Ovary (tissue), 9 donors: ENCODE data around the gene LRRC32. TPM values are rescaled to one million over a fixed set of nuclear protein-coding genes. Genes with fewer than 3 reads are reported as not detected.

Experiments
- DNase-seq, 5 donors: peaks; one replicate each; pipeline ENCODE4 v3.0.0-alpha.2; 2019 to 2020
- H3K27ac ChIP-seq, 2 donors: fragments of 200-600 bp; one replicate each; pipeline versions ENCODE4 v1.5.1 to v1.8.0; 2019 to 2022
- H3K27me3 ChIP-seq: fragments of 200-600 bp; one replicate; pipeline ENCODE4 v1.8.0; 2022
- H3K36me3 ChIP-seq: fragments of 200-600 bp; sonication (generic); one replicate; pipeline ENCODE4 v1.5.1; 2019
- H3K4me1 ChIP-seq: one replicate; pipeline ENCODE4 v1.8.1; 2013; ENCODE audit warnings: mild to moderate bottlenecking, moderate library complexity; ENCODE audit not compliant: insufficient read depth
- H3K4me3 ChIP-seq: fragments of 200-600 bp; sonication (generic); one replicate; pipeline ENCODE4 v1.5.1; 2017
- H3K9me3 ChIP-seq, 2 donors: fragments of 200-600 bp in 1 of 2; sonication (generic) in 1 of 2; one replicate each; pipeline versions ENCODE4 v1.5.1 to v1.8.1; 2013 to 2019; ENCODE audit warnings: mild to moderate bottlenecking in 1 of 2, moderate library complexity in 1 of 2
- EP300 ChIP-seq: sonication (generic); formaldehyde crosslinking; IDR thresholded peaks from one replicate; pipeline ENCODE4 v1.6.1; 2017; ENCODE audit warnings: antibody characterized with exemption
- POLR2A ChIP-seq: fragments of 450-650 bp; IDR thresholded peaks from one replicate; pipeline ENCODE4 v1.6.1; 2017; ENCODE audit warnings: antibody characterized with exemption, mild to moderate bottlenecking, moderate library complexity
- WGBS, 3 donors: extraction: QIAGEN DNeasy Blood & Tissue Kit in 1 of 3; methylation state at CpG; one replicate each; pipeline versions ENCODE4 v1.1.5 to v1.1.7; 2013 to 2017; 5-methylcytosine and 5-hydroxymethylcytosine counted together
- intact Hi-C, 4 donors: fragments of 100-400 bp; cut with DNase I; formaldehyde crosslinking; loops; one replicate each; pipeline versions ENCODE4 v1.11.0 to v1.15.1; 2022 to 2023
- polyA plus RNA-seq, 2 donors: library from polyadenylated mRNA; stranded (reverse); fragments of 200-250 nt in 1 of 2; fragments of 350-450 nt in 1 of 2; fragmentation: Illumina TruSeq in 1 of 2; extraction: RNeasy Lipid Tissue Mini Kit (QIAGEN cat#74804) in 1 of 2; gene quantifications; one replicate each; pipeline ENCODE4 v1.2.3, GENCODE V29; 2013 to 2014
- total RNA-seq, 7 donors: library from RNA; depleted of rRNA in 2 of 7; stranded (reverse); fragments of >200 nt in 2 of 7; fragmentation: NEBNext Ultra II Directional in 3 of 7; extraction: Animal tissue kit (Norgen Biotek cat#: 25700) in 3 of 7; gene quantifications; one replicate each; pipeline versions ENCODE4 v1.1.0 to v1.2.4, GENCODE V29; 2016 to 2023
- TF ChIP-seq, protein P1 (sequence below), 3 donors: fragments of 450-650 bp in 2 of 3; fragments of 200-600 bp in 1 of 3; IDR thresholded peaks; one replicate each; pipeline versions ENCODE4 v1.5.1 to v1.8.0; 2016 to 2022; ENCODE audit warnings: antibody characterized with exemption in 3 of 3, mild to moderate bottlenecking in 1 of 3
- donor health status: DM: no; HTN: no; CAD: no; lungs with moderate emphysema.
- donor health status: DM: no; HTN: no; CAD: no.
- donor health status: Bipolar disorder and iron deficiency.
- donor health status: DM: yes; HTN: yes; CAD: no.
- donor health status: DM: no; HTN: no; CAD: no.
- donor health status: DM: yes; HTN: yes; CAD: no.

The LRRC32 gene
- total and polyA plus RNA-seq, 9 donors = 3.2 to 47.1 (median 29.5) TPM

DNA sequence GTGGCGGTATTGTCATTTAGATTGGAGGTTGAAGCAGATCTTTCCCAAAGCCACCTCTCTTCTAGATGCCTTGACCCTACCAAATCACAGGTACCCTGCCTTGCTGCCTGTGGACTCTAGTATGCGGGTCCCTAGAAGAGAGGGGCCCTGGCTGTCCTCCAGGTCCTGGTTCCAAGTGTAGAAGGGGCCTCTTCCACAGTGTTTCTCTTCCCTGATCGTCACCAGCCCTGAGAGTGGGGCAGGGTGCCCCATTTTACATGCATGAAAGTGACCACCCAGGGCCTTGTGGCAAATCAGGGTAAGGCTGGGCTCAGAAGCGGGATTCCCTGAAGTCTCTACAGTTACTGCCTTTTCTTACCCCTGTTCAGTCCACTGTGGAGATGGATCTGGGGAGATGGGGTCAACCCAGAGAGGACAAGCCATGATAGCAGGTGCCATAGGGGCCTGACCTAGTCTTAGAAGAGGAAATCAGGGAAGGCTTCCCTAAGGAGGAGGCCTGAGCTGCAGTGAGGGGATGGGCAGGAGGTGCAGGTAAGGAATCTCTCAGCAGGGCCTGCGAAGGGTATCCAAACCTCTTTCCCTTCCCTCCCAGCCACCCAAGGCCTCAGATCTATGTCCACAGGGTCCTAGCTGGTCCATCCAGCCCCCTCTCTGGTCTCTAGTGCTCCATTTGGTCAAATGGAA lies 1.2 kb upstream of the LRRC32 start:
- DNase-seq = peak in 1 of 5 donors; percentile 44
- no peaks in the 10 kb centered on the region for H3K36me3 ChIP-seq
- H3K27ac ChIP-seq = peak overlapping the region in 1 of 2 donors; percentile 54
- H3K4me1 ChIP-seq = peaks cover 11% of the 10 kb centered on the region
- H3K4me3 ChIP-seq = no peak overlapping the region
- TF ChIP-seq POLR2A = no peak
- TF ChIP-seq, protein P1, sequence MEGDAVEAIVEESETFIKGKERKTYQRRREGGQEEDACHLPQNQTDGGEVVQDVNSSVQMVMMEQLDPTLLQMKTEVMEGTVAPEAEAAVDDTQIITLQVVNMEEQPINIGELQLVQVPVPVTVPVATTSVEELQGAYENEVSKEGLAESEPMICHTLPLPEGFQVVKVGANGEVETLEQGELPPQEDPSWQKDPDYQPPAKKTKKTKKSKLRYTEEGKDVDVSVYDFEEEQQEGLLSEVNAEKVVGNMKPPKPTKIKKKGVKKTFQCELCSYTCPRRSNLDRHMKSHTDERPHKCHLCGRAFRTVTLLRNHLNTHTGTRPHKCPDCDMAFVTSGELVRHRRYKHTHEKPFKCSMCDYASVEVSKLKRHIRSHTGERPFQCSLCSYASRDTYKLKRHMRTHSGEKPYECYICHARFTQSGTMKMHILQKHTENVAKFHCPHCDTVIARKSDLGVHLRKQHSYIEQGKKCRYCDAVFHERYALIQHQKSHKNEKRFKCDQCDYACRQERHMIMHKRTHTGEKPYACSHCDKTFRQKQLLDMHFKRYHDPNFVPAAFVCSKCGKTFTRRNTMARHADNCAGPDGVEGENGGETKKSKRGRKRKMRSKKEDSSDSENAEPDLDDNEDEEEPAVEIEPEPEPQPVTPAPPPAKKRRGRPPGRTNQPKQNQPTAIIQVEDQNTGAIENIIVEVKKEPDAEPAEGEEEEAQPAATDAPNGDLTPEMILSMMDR (IDR thresholded peaks at IDR 0.05) = no peak
- no peak for TF ChIP-seq EP300
- no peaks in the 10 kb centered on the region for H3K9me3 ChIP-seq
- H3K27me3 ChIP-seq = no peaks in the 10 kb centered on the region
- 96 to 99% (median 96%) methylated on average over 5 of the region's 5 CpGs for WGBS, 3 donors
- intact Hi-C loops = loop anchor here in 3 of 4 donors (5.0 to 10.0 kb wide), 3 partner anchors 74 to 114 kb away; no protein-coding TSS in a partner anchor

DNA sequence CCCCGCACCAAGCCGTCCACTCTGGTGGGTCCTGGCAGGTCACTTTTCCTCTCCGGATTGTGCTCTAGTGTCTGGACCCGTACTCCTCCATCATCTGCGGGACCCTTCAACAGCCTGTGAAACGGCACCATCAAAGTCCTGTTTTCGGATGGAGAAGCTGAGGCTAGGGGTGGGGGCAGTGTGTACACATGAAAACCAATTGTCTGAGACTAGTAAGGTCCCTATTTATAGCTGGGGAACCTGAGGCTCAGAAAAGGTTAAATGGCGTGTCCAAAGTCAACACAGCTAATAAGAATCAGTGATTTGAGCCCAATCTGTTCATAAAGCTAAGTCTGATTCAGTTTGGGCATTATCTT lies 668 bp upstream of the LRRC32 start:
- no peak for DNase-seq
- Histone ChIP-seq H3K9me3 (no peaks in the 10 kb centered on the region), H3K36me3 (no peaks in the 10 kb centered on the region), H3K4me1 (peaks cover 13% of the 10 kb centered on the region), H3K4me3 (peak overlapping the region; percentile 65), H3K27ac (peak overlapping the region in 1 of 2 donors; percentile 54), H3K27me3 (no peaks in the 10 kb centered on the region)
- no peak for TF ChIP-seq POLR2A
- TF ChIP-seq, protein P1 (IDR thresholded peaks at IDR 0.05) = no peak
- TF ChIP-seq EP300 = no peak
- intact Hi-C loops = loop anchor here in 3 of 4 donors (5.0 to 10.0 kb wide), 3 partner anchors 74 to 114 kb away; no protein-coding TSS in a partner anchor
- WGBS, 3 donors = 27 to 33% (median 31%) methylated on average over 8 of the region's 8 CpGs

DNA sequence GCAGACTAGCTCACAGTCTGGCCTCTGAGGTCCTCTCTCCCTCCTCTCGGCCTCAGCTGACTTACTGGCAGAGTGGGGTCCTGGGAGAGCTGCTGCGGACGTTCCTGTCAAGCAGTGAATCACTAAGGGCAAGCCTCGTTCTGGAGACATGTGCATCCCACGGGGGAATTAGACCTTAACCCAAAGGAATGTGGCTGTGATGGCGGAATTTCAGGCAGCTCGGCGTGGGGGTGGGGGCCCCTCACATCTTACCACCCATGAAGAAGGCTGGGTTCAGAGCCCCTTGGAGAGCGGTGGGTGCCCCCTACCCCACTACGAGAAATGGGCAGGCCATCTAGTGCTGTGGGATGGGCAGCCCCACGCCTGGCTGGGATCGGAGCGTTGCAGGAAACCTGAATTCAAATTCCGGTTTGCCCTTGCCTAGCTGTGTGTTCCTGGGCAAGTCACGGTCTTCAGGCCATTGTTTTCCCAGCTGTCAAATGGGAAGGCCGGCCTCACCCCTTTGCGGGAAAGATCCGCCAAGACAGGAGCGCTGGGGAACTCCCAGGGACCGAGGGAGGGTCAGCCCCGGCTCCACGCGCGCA lies 554 bp downstream of the LRRC32 start:
- peak overlapping the region in 1 of 2 donors; percentile 54 for H3K27ac ChIP-seq
- no peaks in the 10 kb centered on the region for H3K36me3 ChIP-seq
- H3K27me3 ChIP-seq = no peaks in the 10 kb centered on the region
- H3K9me3 ChIP-seq = no peaks in the 10 kb centered on the region
- DNase-seq = peak in 4 of 5 donors; percentile 39 to 60 (median 52)
- intact Hi-C loops = loop anchor here in 3 of 4 donors (5.0 to 10.0 kb wide), 3 partner anchors 73 to 113 kb away; no protein-coding TSS in a partner anchor
- H3K4me1 ChIP-seq = peaks cover 16% of the 10 kb centered on the region
- TF ChIP-seq, protein P1 (IDR thresholded peaks at IDR 0.05) = no peak
- TF ChIP-seq POLR2A (no peak), EP300 (no peak)
- H3K4me3 ChIP-seq = peak overlapping the region; percentile 65
- WGBS, 3 donors = 3 to 8% (median 4%) methylated on average over 24 of the region's 24 CpGs

DNA sequence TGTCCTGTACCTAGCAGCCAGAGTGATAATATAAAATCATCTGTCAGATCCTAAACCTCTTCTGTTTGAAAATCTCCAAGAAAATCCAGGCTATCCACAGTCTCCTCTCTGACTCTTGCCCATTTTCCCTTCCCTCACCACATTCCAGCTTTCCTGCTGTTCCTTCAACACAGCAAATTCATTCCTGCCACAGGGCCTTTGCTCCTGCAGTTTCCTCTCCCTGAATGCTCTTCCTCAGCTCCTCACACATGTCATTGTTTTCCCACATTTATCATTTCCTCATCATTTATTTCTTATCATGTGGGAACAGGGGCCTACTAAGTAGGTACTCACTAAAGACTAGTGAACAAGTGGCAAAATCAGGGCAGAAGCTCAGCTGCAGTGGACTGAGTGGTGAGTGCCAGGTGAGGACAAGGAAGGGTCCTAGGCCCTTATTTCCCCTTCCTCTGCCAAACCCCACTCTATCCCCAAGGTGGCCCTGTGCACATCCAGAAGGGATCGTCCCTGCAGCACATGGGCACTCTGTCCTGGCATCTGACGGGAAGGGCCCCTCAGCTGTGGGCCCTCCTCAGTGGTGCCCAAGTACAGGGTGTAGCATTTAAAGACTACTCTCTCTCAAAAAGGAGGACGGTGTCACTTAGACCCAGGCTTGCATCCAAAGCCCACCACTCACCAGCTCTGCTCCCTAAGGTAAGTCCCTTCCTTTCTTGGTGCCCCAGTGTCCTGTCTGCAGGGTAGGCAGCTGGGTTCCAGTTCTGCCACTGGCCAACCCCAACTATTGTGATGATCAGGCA lies 2.0 kb downstream of the LRRC32 start:
- H3K4me3 ChIP-seq = no peak overlapping the region
- TF ChIP-seq POLR2A (no peak), EP300 (no peak)
- TF ChIP-seq, protein P1 (IDR thresholded peaks at IDR 0.05) = no peak
- H3K27ac ChIP-seq = peak overlapping the region in 1 of 2 donors; percentile 12
- intact Hi-C loops = no loop called here
- no peaks in the 10 kb centered on the region for H3K27me3 ChIP-seq
- WGBS, 3 donors = 75 to 93% (median 79%) methylated on average over 3 of the region's 3 CpGs
- DNase-seq = peak in 2 of 5 donors; percentile 7 to 23
- H3K36me3 ChIP-seq = no peaks in the 10 kb centered on the region
- peaks cover 16% of the 10 kb centered on the region for H3K4me1 ChIP-seq
- H3K9me3 ChIP-seq = no peaks in the 10 kb centered on the region
